Measurements from ENCODE around the gene DNAJC17. TPM values are rescaled to one million over a fixed set of nuclear protein-coding genes. Genes with fewer than 3 reads are reported as not detected.

The DNAJC17 gene
- total and polyA plus RNA-seq, 2 experiments from 2014 or later = 36.5 to 53.9 TPM

DNA sequence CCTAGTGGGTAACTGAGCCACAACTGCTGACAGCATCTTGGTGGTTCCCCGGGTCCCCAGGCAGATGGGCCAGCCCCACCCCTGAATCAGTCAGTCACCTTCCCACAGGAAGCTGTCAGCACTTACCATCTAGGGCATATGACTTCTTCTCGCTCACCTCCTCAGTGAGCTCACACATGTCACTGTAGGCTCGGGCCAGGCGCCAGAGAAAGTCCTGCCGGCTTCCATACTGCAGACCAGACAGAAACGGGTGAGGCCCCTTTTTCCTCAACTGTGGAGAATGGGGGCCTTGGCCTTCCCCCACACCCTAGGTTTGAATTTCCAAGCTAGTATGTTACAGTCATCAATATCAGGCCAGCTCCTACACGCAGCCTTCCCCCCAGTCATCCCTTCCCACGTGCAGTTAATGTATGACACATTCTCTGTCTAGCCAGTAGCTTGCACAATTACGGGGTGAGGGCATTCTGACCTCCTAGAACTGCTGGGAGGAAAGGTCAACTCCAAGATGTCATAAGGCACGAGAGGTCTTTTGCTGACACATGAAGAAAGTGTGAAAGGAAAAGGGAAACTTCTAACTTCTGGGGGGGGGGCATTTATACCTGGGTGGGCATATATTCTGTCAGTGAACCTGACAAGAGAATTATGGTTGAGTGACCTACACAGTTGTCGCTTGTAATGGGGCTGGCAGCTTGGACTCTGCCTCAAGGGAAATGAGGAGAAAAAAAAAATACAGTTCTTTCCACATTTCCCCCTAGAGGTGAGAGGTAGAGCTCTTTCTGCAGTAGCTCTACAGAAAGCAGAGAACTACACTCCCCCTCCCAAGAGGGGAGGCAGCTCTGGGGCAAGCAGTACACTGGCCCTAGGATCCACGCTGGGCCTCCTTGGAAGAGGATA lies 63.1 kb downstream of the DNAJC17 start:
- 80% methylated on average over 12 of the region's 12 CpGs for WGBS (ENCODE audit: low lambda C conversion rate, missing lambda C conversion rate)
- Histone ChIP-seq H3K9me2 (replicated peaks; ENCODE audit: insufficient read depth) (no peaks in the 10 kb centered on the region), H3K4me1 (ENCODE audit: insufficient read depth) (peaks cover 8% of the 10 kb centered on the region), H3K27me3 (no peaks in the 10 kb centered on the region), H3K4me3 (no peak overlapping the region), H3K36me3 (replicated peaks; ENCODE audit: insufficient read depth, low read depth) (no peaks in the 10 kb centered on the region), H4K20me1 (ENCODE audit: insufficient read depth, poor library complexity, severe bottlenecking) (no peaks in the 10 kb centered on the region), H3K27ac (peak overlapping the region; percentile 54), H2AFZ (no peak overlapping the region), H3K4me2 (no peak overlapping the region), H3K79me2 (peaks cover 9% of the 10 kb centered on the region), H3K9me3 (ENCODE audit: low read depth) (no peaks in the 10 kb centered on the region)
- peak; percentile 44 for DNase-seq (ENCODE audit: low spot score)
- TF ChIP-seq, protein P1, sequence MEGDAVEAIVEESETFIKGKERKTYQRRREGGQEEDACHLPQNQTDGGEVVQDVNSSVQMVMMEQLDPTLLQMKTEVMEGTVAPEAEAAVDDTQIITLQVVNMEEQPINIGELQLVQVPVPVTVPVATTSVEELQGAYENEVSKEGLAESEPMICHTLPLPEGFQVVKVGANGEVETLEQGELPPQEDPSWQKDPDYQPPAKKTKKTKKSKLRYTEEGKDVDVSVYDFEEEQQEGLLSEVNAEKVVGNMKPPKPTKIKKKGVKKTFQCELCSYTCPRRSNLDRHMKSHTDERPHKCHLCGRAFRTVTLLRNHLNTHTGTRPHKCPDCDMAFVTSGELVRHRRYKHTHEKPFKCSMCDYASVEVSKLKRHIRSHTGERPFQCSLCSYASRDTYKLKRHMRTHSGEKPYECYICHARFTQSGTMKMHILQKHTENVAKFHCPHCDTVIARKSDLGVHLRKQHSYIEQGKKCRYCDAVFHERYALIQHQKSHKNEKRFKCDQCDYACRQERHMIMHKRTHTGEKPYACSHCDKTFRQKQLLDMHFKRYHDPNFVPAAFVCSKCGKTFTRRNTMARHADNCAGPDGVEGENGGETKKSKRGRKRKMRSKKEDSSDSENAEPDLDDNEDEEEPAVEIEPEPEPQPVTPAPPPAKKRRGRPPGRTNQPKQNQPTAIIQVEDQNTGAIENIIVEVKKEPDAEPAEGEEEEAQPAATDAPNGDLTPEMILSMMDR (IDR thresholded peaks at IDR 0.05; ENCODE audit: poor library complexity) = no peak
- TF ChIP-seq EZH2phosphoT487 (IDR thresholded peaks at IDR 0.05; ENCODE audit: low read depth, severe bottlenecking, unreplicated experiment) (no peak), EZH2 (IDR thresholded peaks at IDR 0.05; ENCODE audit: borderline replicate concordance) (no peak)

DNA sequence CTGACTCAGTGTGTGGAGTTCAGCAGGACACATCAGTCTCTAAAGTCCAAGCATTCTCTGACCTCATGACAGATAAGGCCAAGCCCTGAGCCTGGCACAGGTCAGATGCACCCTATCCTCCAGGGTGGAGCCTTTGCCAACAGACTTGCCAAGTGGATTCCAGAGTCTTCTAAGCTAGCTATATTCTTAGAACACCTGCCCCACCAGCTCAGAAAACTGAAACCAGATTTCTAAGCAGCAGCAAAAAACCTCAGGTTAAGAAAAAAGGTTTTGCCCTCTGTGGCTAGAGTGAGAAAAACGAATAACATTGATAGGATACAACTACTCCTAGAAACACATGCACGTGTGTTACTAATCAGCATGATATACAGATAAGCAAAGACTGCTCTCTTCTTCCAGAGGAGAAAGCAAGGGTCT lies 63.8 kb downstream of the DNAJC17 start:
- Histone ChIP-seq H3K27ac (peak overlapping the region; percentile 54), H3K36me3 (replicated peaks; ENCODE audit: insufficient read depth, low read depth) (no peaks in the 10 kb centered on the region)

DNA sequence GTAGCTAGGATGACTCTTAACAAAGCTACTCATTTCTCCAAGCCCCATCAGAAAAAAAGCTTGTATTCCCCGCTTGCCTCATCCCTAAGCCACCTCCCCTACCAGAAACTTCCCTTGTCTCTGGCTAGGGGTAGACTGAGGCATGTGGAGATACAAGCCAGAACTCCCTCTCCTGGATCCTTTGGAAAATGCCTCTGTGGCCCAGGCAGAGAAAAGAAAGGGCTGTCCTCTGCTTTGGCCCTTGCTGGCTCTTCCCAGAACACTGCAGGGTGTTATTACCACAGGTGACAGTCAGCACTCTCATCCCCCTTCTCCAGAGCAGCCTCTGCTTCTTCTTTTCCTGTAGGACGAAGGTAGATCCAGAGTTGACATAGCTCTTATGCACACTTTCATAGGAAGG lies 67.4 kb downstream of the DNAJC17 start:
- DNase-seq (ENCODE audit: low spot score) = no peak
- WGBS (ENCODE audit: low lambda C conversion rate, missing lambda C conversion rate) = 83% methylated on average over 2 of the region's 2 CpGs
- H4K20me1 ChIP-seq (ENCODE audit: insufficient read depth, poor library complexity, severe bottlenecking) = no peaks in the 10 kb centered on the region
- no peaks in the 10 kb centered on the region for H3K9me2 ChIP-seq (replicated peaks; ENCODE audit: insufficient read depth)
- no peak overlapping the region for H3K4me3 ChIP-seq
- H3K36me3 ChIP-seq (replicated peaks; ENCODE audit: insufficient read depth, low read depth) = no peaks in the 10 kb centered on the region
- H3K4me2 ChIP-seq = no peak overlapping the region
- H3K4me1 ChIP-seq (ENCODE audit: insufficient read depth) = no peaks in the 10 kb centered on the region
- TF ChIP-seq, protein P1 (IDR thresholded peaks at IDR 0.05; ENCODE audit: poor library complexity) = no peak
- TF ChIP-seq EZH2 (IDR thresholded peaks at IDR 0.05; ENCODE audit: borderline replicate concordance) = no peak
- no peak for TF ChIP-seq EZH2phosphoT487 (IDR thresholded peaks at IDR 0.05; ENCODE audit: low read depth, severe bottlenecking, unreplicated experiment)
- no peaks in the 10 kb centered on the region for H3K9me3 ChIP-seq (ENCODE audit: low read depth)
- no peaks in the 10 kb centered on the region for H3K79me2 ChIP-seq
- H3K27ac ChIP-seq = no peak overlapping the region
- no peak overlapping the region for H2AFZ ChIP-seq
- H3K27me3 ChIP-seq = no peaks in the 10 kb centered on the region

More for the DNA sequence above, 63.8 kb downstream of the DNAJC17 start:
- TF ChIP-seq, protein P1 (IDR thresholded peaks at IDR 0.05; ENCODE audit: poor library complexity) = no peak
- WGBS (ENCODE audit: low lambda C conversion rate, missing lambda C conversion rate) = 86% methylated on average over 2 of the region's 2 CpGs
- Histone ChIP-seq H2AFZ (no peak overlapping the region), H3K4me1 (ENCODE audit: insufficient read depth) (peaks cover 8% of the 10 kb centered on the region), H3K9me2 (replicated peaks; ENCODE audit: insufficient read depth) (no peaks in the 10 kb centered on the region), H3K27me3 (no peaks in the 10 kb centered on the region), H3K4me3 (no peak overlapping the region), H3K4me2 (no peak overlapping the region), H3K9me3 (ENCODE audit: low read depth) (no peaks in the 10 kb centered on the region), H3K79me2 (peaks cover 5% of the 10 kb centered on the region), H4K20me1 (ENCODE audit: insufficient read depth, poor library complexity, severe bottlenecking) (no peaks in the 10 kb centered on the region)
- no peak for DNase-seq (ENCODE audit: low spot score)

Measured in hepatocyte (in vitro differentiated cells).